T1000 (cell line): ENCODE data around the gene TEX29.

ENCODE experiments used
- DNase-seq: peaks from one replicate; lab custom pipeline; 2025; ENCODE audit warnings: mixed read lengths; lab: John Stamatoyannopoulos, UW

Gene TEX29

DNA sequence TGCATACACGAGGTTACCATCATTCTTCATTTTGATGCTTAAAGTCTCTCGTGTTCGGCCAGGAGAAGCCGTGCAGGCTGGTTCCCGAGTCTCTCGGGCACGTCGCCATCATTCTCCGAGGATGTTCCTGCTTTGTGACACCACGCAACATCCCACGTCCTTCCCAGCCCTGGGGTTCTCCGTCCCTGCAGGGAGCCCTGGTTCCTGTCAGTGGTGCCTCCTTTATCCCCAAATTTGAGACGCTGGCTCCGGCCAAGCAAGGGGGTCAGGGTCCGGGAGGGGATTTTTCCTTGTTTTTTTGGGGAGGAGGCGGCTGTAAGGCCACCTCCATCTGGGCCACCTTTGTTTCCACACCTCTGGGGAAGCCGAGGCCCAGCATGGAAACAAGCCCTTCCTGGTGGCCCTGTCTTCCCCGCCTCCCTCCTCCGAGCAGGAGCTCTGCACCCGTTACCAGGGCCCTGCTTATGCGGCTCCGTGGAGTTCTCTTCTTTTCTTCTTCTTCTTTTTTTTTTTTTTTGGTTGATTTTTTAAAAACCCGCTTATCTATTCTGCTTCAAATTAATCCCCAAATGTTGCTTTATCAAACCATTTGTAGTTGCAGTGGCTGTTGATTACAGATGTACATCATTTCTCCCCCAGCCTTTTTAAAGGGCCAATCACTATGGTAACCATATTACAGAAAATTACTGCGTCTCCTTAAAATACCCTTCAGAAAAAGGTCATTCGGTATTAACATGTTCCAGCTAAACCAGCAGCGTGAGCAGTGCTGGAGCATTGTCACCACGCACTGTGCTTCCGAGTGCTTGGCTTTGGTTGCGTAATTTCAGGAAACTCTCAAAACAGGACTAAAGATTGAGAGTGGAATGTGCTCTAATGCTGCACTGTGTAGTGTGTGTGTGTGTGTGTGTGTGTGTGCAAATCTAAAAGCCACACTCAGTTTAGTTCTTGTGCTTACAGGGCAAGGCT, 50.4 kb downstream of the TEX29 start:
- no peak for DNase-seq

GRCh38 chr13:111371720-111372119, 51.3 kb downstream of the TEX29 start:
- no peak for DNase-seq

GRCh38 chr13:111372651-111373425, 52.4 kb downstream of the TEX29 start:
- DNase-seq = no peak

- no peak for DNase-seq
These were observed 53.0 kb downstream of the TEX29 start for GRCh38 chr13:111373486-111373885.

DNA sequence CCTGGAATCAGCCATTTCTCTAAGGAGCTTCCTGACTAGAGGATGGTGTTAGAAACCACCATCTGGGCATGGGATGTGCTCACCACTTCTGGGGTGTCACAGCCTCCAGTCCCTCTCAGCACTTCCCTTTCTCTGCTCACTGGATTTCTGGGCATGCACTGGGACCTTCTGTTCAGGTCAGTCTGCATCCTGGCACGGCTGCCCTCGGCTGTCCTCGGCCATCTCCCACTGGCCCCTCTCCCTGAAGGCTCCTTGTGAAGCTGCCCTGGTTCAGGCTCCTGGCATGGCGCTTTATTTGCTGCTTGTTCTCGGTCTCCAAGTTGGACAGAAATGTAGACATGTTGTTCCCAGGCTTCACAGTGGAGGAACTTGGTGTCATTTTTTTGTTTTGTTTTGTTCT, 60.0 kb downstream of the TEX29 start:
- DNase-seq = no peak

GRCh38 chr13:111382411-111382810, 62.0 kb downstream of the TEX29 start:
- DNase-seq = no peak

GRCh38 chr13:111382877-111383276, 62.4 kb downstream of the TEX29 start:
- DNase-seq = no peak

- no peak for DNase-seq
These were observed 63.4 kb downstream of the TEX29 start for GRCh38 chr13:111383591-111384440.

- DNase-seq = no peak
These were observed 64.2 kb downstream of the TEX29 start for GRCh38 chr13:111384441-111385182.

GRCh38 chr13:111385183-111385857, 64.9 kb downstream of the TEX29 start:
- no peak for DNase-seq

DNA sequence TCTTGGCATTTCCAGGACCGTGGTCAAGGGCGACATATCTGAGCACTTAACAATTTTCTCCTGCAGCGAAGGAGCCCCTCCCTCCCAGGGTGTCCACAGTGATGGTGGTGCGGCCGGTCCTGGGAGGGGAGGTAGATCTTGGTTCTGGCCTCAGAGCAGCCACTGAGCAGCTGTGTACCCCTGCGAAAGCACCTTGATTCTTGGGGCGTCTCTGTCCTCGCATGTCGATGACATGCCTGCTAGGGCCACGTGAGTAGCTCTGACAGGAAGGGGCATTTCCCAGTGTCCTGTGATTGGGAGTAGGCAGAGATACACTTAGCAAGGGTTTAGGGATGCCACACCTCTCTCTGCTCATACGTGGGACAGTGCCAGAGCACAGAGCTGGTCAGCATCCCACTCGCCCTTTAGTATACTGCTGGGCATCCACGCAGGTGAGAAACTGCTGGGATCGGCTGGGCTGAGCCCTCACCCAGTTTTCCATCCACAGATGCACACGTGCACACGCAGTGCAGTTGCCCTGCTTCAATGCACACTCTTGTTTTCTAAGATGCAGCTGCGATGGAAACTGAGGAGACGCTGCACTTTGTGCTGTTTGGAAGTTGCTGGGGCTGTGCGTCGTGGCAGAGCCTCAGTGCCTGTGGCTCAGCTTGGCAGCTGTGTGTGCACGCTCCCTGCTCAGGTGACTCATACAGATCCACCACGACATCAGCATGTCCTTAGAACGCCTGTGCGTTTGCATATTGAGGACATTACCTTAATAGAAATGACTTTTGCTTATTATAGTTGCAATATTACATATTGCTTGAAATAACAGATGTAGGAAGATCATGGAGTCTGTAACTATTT, 66.8 kb downstream of the TEX29 start:
- DNase-seq = no peak

- DNase-seq = no peak
These were observed 67.6 kb downstream of the TEX29 start for GRCh38 chr13:111387945-111388600.

DNA sequence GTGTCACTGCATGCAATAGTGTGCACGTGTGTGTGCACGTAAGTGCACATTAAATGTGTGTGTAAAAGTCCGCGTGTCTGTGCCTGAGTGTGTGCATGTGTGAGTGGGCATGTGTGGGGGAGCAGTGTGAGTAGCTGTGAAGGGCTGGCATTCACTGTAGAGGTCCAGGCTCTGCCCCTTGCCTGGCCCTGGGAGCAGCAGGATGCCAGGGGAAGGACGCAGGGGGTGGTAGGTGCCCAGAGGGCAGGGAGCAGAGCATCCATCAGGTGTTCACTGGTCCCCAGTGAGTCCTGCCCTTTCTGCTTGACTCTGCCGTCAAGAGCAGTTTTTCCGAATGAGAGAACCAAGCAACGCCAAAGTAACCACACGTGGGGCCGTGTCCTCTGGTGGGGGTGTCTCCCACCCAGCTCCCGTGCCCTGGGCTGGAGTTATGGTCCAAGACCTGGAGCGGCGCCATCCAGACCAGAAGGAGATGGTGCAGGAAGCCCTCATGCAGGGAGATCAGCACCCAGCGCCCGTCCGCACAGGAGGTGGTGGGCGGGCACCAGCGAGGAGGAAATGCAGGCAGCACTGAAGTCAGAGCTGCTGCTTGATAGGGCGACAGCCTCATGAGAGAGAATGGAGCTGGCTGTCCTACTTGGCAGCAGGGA, 68.5 kb downstream of the TEX29 start:
- no peak for DNase-seq

DNA sequence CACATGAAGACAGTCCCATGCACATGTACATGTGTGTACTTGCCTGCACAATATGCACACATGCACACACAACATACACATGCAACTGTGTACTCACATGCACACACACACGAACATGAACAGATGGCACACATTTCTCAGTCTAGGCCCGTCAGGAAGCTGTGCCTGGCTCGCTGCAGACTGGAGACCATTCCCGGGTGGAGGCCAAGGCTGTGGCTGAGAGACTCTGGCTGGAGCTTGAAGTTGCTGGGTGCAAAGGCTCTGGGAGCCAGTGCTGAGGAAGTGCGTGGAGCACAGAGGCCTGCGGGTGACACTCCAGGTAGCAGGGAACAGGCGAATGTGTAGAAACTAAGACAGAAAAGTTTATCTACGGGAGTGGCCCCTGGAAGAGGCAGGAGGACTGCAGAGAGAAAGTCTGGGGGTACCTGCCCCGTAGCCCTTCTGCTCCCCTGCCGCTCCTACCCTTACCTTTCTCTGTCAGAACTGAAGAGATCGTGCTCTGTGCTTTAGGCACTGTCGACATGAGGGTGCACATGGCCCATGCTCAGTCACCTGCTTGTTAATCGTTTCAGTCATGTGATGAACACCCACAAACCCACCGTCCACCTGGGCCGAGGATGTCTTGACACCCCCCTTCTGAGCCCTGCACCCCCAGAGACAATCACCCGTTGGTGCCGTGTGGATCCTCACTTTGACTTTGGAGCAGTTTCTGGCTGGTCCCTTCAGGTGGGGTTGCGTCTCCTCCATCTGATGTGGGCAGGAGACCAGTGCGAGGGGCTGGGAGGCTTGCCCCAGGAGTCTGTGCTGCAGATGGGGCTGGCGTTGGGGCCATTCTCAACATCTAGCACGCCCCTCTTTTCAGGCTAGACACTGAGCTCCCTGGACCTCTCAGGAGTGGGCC, 69.4 kb downstream of the TEX29 start:
- DNase-seq = no peak

GRCh38 chr13:111390522-111391270, 70.3 kb downstream of the TEX29 start:
- no peak for DNase-seq

GRCh38 chr13:111392486-111392885, 72.0 kb downstream of the TEX29 start:
- DNase-seq = no peak

DNA sequence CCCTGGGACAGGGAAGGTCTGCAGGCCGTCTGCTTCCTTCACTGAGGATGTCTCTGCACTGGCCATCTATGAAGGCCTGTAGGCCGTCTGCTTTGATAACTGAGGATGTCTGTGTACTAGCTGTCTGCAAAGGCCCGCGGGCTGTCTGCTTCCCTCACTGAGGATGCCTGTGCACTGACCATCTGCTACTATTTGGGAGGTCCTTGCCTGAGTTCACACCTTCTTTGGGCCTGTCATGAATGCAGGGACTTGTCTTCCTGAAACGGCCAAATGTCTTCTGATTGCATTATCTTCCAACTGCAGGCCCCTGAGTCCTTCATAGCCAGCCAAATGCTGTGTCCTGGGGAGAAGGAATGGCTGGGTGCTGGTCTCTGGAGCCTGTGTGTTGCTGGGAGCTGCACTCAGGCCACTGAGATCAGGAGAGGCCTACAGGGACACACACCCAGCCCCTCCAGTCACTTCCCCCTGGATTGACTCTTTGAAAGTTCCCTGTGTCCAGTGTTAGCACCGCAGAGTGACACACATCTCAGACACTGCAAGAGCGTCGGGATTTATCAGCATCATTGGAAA, 72.9 kb downstream of the TEX29 start:
- no peak for DNase-seq
